H54 (cell line): Measurements from ENCODE around the gene MAN2B2.

ENCODE experiments used
- DNase-seq: peaks from one replicate; pipeline ENCODE4 v3.0.0; 2011; ENCODE audit warnings: low spot score, mixed read lengths; ENCODE audit not compliant: insufficient read length
- FAIRE-seq: peaks from 3 replicates; lab custom pipeline; 2011; peaks lifted over from hg19 to GRCh38; lab: Jason Lieb, UNC
- POLR2A ChIP-seq: IDR thresholded peaks from 2 replicates; pipeline ENCODE4 v1.6.1; 2011; ENCODE audit warnings: low read depth, mild to moderate bottlenecking, low read length

MAN2B2 gene

GRCh38 chr4:6586715-6587325 is 11.8 kb downstream of the MAN2B2 start:
- TF ChIP-seq POLR2A: no peak
- no peak for DNase-seq
- FAIRE-seq: no peak

- no peak for DNase-seq
- no peak for TF ChIP-seq POLR2A
- no peak for FAIRE-seq
These were observed 14.5 kb downstream of the MAN2B2 start for GRCh38 chr4:6589444-6589843.

GRCh38 chr4:6591313-6591712 is 16.3 kb downstream of the MAN2B2 start:
- no peak for FAIRE-seq
- DNase-seq: no peak
- no peak for TF ChIP-seq POLR2A

- DNase-seq (no peak), FAIRE-seq (no peak)
- no peak for TF ChIP-seq POLR2A
These were observed 16.8 kb downstream of the MAN2B2 start for GRCh38 chr4:6591781-6592180.

- DNase-seq (no peak), FAIRE-seq (no peak)
- no peak for TF ChIP-seq POLR2A
These were observed 18.0 kb downstream of the MAN2B2 start for GRCh38 chr4:6592804-6593563.

- DNase-seq (no peak), FAIRE-seq (no peak)
- no peak for TF ChIP-seq POLR2A
These were observed 19.4 kb downstream of the MAN2B2 start for GRCh38 chr4:6594341-6594740.

GRCh38 chr4:6594826-6595355 is 19.9 kb downstream of the MAN2B2 start:
- FAIRE-seq (no peak), DNase-seq (peak; percentile 26)
- no peak for TF ChIP-seq POLR2A

- no peak for TF ChIP-seq POLR2A
- no peak for DNase-seq
- no peak for FAIRE-seq
These were observed 21.0 kb downstream of the MAN2B2 start for GRCh38 chr4:6595897-6596537.

- DNase-seq (no peak), FAIRE-seq (no peak)
- no peak for TF ChIP-seq POLR2A
These were observed 22.0 kb downstream of the MAN2B2 start for GRCh38 chr4:6596948-6597347.

GRCh38 chr4:6598127-6598526 is 23.1 kb downstream of the MAN2B2 start:
- DNase-seq: no peak
- FAIRE-seq: no peak
- no peak for TF ChIP-seq POLR2A

GRCh38 chr4:6598641-6599040 is 23.7 kb downstream of the MAN2B2 start:
- FAIRE-seq: no peak
- no peak for DNase-seq
- TF ChIP-seq POLR2A: no peak

GRCh38 chr4:6601661-6602250 is 26.8 kb downstream of the MAN2B2 start:
- TF ChIP-seq POLR2A: no peak
- FAIRE-seq: no peak
- DNase-seq: no peak

- FAIRE-seq: no peak
- DNase-seq: no peak
- TF ChIP-seq POLR2A: no peak
These were observed 27.3 kb downstream of the MAN2B2 start for GRCh38 chr4:6602289-6602688.

GRCh38 chr4:6603128-6603527 is 28.1 kb downstream of the MAN2B2 start:
- FAIRE-seq: no peak
- no peak for TF ChIP-seq POLR2A
- DNase-seq: no peak
